ENCODE data around the gene TEAD1. TPM values are rescaled to one million over a fixed set of nuclear protein-coding genes. Genes with fewer than 3 reads are reported as not detected.

The TEAD1 gene
- total and polyA plus RNA-seq, 9 of the 15 experiments (the other 6 are each of a cell fraction or from before 2014, with no cell fraction given), result 1.7 to 17.7 (median 10.8) TPM

- TF ChIP-seq ZHX1 (conservative IDR thresholded peaks at IDR 0.05; ENCODE audit: low read length), result no peak
- TF ChIP-seq XRCC3 (IDR thresholded peaks at IDR 0.05), result no peak
- no peak for TF ChIP-seq CC2D1A (IDR thresholded peaks at IDR 0.05)
- no peak for TF ChIP-seq GABPB2 (CRISPR knock-in tag; conservative IDR thresholded peaks at IDR 0.05)
- TF ChIP-seq, protein P1, sequence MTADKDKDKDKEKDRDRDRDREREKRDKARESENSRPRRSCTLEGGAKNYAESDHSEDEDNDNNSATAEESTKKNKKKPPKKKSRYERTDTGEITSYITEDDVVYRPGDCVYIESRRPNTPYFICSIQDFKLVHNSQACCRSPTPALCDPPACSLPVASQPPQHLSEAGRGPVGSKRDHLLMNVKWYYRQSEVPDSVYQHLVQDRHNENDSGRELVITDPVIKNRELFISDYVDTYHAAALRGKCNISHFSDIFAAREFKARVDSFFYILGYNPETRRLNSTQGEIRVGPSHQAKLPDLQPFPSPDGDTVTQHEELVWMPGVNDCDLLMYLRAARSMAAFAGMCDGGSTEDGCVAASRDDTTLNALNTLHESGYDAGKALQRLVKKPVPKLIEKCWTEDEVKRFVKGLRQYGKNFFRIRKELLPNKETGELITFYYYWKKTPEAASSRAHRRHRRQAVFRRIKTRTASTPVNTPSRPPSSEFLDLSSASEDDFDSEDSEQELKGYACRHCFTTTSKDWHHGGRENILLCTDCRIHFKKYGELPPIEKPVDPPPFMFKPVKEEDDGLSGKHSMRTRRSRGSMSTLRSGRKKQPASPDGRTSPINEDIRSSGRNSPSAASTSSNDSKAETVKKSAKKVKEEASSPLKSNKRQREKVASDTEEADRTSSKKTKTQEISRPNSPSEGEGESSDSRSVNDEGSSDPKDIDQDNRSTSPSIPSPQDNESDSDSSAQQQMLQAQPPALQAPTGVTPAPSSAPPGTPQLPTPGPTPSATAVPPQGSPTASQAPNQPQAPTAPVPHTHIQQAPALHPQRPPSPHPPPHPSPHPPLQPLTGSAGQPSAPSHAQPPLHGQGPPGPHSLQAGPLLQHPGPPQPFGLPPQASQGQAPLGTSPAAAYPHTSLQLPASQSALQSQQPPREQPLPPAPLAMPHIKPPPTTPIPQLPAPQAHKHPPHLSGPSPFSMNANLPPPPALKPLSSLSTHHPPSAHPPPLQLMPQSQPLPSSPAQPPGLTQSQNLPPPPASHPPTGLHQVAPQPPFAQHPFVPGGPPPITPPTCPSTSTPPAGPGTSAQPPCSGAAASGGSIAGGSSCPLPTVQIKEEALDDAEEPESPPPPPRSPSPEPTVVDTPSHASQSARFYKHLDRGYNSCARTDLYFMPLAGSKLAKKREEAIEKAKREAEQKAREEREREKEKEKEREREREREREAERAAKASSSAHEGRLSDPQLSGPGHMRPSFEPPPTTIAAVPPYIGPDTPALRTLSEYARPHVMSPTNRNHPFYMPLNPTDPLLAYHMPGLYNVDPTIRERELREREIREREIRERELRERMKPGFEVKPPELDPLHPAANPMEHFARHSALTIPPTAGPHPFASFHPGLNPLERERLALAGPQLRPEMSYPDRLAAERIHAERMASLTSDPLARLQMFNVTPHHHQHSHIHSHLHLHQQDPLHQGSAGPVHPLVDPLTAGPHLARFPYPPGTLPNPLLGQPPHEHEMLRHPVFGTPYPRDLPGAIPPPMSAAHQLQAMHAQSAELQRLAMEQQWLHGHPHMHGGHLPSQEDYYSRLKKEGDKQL (CRISPR knock-in tag; IDR thresholded peaks at IDR 0.05; ENCODE audit: borderline replicate concordance), result no peak
- TF ChIP-seq, protein P2, sequence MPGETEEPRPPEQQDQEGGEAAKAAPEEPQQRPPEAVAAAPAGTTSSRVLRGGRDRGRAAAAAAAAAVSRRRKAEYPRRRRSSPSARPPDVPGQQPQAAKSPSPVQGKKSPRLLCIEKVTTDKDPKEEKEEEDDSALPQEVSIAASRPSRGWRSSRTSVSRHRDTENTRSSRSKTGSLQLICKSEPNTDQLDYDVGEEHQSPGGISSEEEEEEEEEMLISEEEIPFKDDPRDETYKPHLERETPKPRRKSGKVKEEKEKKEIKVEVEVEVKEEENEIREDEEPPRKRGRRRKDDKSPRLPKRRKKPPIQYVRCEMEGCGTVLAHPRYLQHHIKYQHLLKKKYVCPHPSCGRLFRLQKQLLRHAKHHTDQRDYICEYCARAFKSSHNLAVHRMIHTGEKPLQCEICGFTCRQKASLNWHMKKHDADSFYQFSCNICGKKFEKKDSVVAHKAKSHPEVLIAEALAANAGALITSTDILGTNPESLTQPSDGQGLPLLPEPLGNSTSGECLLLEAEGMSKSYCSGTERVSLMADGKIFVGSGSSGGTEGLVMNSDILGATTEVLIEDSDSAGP (CRISPR knock-in tag; IDR thresholded peaks at IDR 0.05), result no peak
Observed at GRCh38 chr11:12859872-12860657, 185.8 kb downstream of the TEAD1 start (continued).
